CD4-positive, alpha-beta T cell treated with Interleukin-17A for 1 hour (primary cell): ENCODE data around the gene PARP1.
"Not testable (repeated sequence)": the region's sequence is repeated elsewhere in the genome, so short reads cannot be mapped to it uniquely, and the experiment has no call there.

ENCODE experiments used
- DNase-seq: peaks from one replicate; pipeline ENCODE4 v3.0.0-alpha.2; 2020

Gene PARP1

GRCh38 chr1:226344441-226345259, 63.2 kb downstream of the PARP1 start:
- DNase-seq = no peak

GRCh38 chr1:226342656-226343055, 65.2 kb downstream of the PARP1 start:
- DNase-seq = no peak

GRCh38 chr1:226340111-226340510, 67.8 kb downstream of the PARP1 start:
- not testable (repeated sequence) for DNase-seq

GRCh38 chr1:226337276-226337875, 70.5 kb downstream of the PARP1 start:
- DNase-seq = no peak

GRCh38 chr1:226335661-226336060, 72.2 kb downstream of the PARP1 start:
- DNase-seq = no peak

- peak; percentile 18 for DNase-seq
These were observed 74.9 kb downstream of the PARP1 start for GRCh38 chr1:226332947-226333346.

- no peak for DNase-seq
These were observed 78.7 kb downstream of the PARP1 start for GRCh38 chr1:226329237-226329636.

- no peak for DNase-seq
These were observed 80.1 kb downstream of the PARP1 start for GRCh38 chr1:226327761-226328162.

- no peak for DNase-seq
These were observed 82.7 kb downstream of the PARP1 start for GRCh38 chr1:226325178-226325577.

GRCh38 chr1:226324479-226324878, 83.4 kb downstream of the PARP1 start:
- DNase-seq = no peak

- no peak for DNase-seq
These were observed 84.9 kb downstream of the PARP1 start for GRCh38 chr1:226322986-226323385.

- no peak for DNase-seq
These were observed 87.0 kb downstream of the PARP1 start for GRCh38 chr1:226320930-226321329.

- no peak for DNase-seq
These were observed 89.4 kb downstream of the PARP1 start for GRCh38 chr1:226318471-226318870.

- DNase-seq = no peak
These were observed 93.8 kb downstream of the PARP1 start for GRCh38 chr1:226314055-226314454.

GRCh38 chr1:226312065-226312464, 95.8 kb downstream of the PARP1 start:
- DNase-seq = no peak

GRCh38 chr1:226311376-226311775, 96.5 kb downstream of the PARP1 start:
- DNase-seq = no peak
